OCI-LY1 (cell line): ENCODE results near the gene PCK1.

Experiments used
- H2AFZ ChIP-seq: fragments of 200-600 bp; sonication (generic), shearing (Covaris generic); 2 replicates; pipeline ENCODE4 v1.6.0; 2014; ENCODE audit warnings: antibody characterized with exemption, mild to moderate bottlenecking, low read length
- H3F3A ChIP-seq: fragments of 200-600 bp; sonication (generic), shearing (Covaris generic); 2 replicates; pipeline ENCODE4 v1.6.0; 2014; ENCODE audit warnings: mild to moderate bottlenecking, antibody characterized with exemption, low read length, moderate library complexity; ENCODE audit not compliant: insufficient read depth
- H3K27ac ChIP-seq: fragments of 200-600 bp; sonication (generic); 2 replicates; pipeline ENCODE4 v1.5.1; 2014; ENCODE audit warnings: low read length, mixed run types, mild to moderate bottlenecking, low read depth; ENCODE audit not compliant: poor library complexity, severe bottlenecking
- H3K27me3 ChIP-seq: fragments of 200-600 bp; sonication (generic); 2 replicates; pipeline ENCODE4 v1.6.0; 2014; ENCODE audit warnings: antibody characterized with exemption, mild to moderate bottlenecking, low read length, moderate library complexity; ENCODE audit not compliant: insufficient read depth
- H3K36me3 ChIP-seq: fragments of 200-600 bp; sonication (generic); 2 replicates; pipeline ENCODE4 v1.6.1; 2014; ENCODE audit warnings: mild to moderate bottlenecking, antibody characterized with exemption, low read length, moderate library complexity, mixed read lengths; ENCODE audit not compliant: insufficient read depth
- H3K4me1 ChIP-seq: fragments of 200-600 bp; sonication (generic); 2 replicates; pipeline ENCODE4 v1.5.1; 2014; ENCODE audit warnings: mild to moderate bottlenecking, low read length, moderate library complexity; ENCODE audit not compliant: insufficient read depth, severe bottlenecking
- H3K4me2 ChIP-seq: fragments of 200-600 bp; sonication (generic), shearing (Covaris generic); 2 replicates; pipeline ENCODE4 v1.6.1; 2014; ENCODE audit warnings: low read length
- H3K4me3 ChIP-seq: fragments of 200-600 bp; sonication (generic); 2 replicates; pipeline ENCODE4 v1.5.1; 2014; ENCODE audit warnings: low read length, low read depth, mild to moderate bottlenecking, mixed read lengths; ENCODE audit not compliant: poor library complexity, severe bottlenecking
- H3K79me2 ChIP-seq: fragments of 200-600 bp; shearing (Covaris generic); 2 replicates; pipeline ENCODE4 v1.6.1; 2016; ENCODE audit warnings: mixed run types, low read length, mixed read lengths; ENCODE audit not compliant: insufficient read depth
- H3K9ac ChIP-seq: fragments of 200-600 bp; sonication (generic), shearing (Covaris generic); 2 replicates; pipeline ENCODE4 v1.6.1; 2014; ENCODE audit warnings: mild to moderate bottlenecking, low read length, mixed read lengths
- H3K9me2 ChIP-seq: fragments of 200-600 bp; sonication (generic), shearing (Covaris generic); 2 replicates; pipeline ENCODE4 v1.6.1; 2014; ENCODE audit warnings: low read depth, mild to moderate bottlenecking, low read length, mixed read lengths
- H3K9me3 ChIP-seq: fragments of 200-600 bp; shearing (Covaris generic); 2 replicates; pipeline ENCODE4 v1.6.1; 2014; ENCODE audit warnings: low read length, mixed read lengths
- H4K20me1 ChIP-seq: fragments of 200-600 bp; sonication (generic), shearing (Covaris generic); 2 replicates; pipeline ENCODE4 v1.6.0; 2016; ENCODE audit warnings: mild to moderate bottlenecking, low read length; ENCODE audit not compliant: insufficient read depth
- CTCF ChIP-seq: fragments of 200-600 bp; sonication (generic), shearing (Covaris generic); IDR thresholded peaks from 2 replicates; pipeline ENCODE4 v1.5.1; 2017; ENCODE audit warnings: mild to moderate bottlenecking, antibody characterized with exemption, low read length, moderate library complexity, mixed read lengths
- EZH2 ChIP-seq: fragments of 200-600 bp; sonication (generic), shearing (Covaris generic); IDR thresholded peaks from 2 replicates; pipeline ENCODE4 v1.8.0; 2017; ENCODE audit warnings: borderline replicate concordance, mixed run types, mild to moderate bottlenecking, antibody characterized with exemption, low read length, moderate library complexity, mixed read lengths

Gene PCK1

GRCh38 chr20:57523782-57524181, 37.1 kb upstream of the PCK1 start:
- TF ChIP-seq EZH2 (no peak), CTCF (no peak)
- H3F3A ChIP-seq = no peaks in the 10 kb centered on the region
- H3K9ac ChIP-seq = no peak overlapping the region
- no peaks in the 10 kb centered on the region for H3K79me2 ChIP-seq
- H3K4me1 ChIP-seq = no peaks in the 10 kb centered on the region
- no peaks in the 10 kb centered on the region for H3K36me3 ChIP-seq
- H4K20me1 ChIP-seq = no peaks in the 10 kb centered on the region
- no peaks in the 10 kb centered on the region for H3K9me2 ChIP-seq
- no peaks in the 10 kb centered on the region for H3K27me3 ChIP-seq
- no peak overlapping the region for H3K4me3 ChIP-seq
- H3K27ac ChIP-seq = no peak overlapping the region
- no peak overlapping the region for H2AFZ ChIP-seq
- no peak overlapping the region for H3K4me2 ChIP-seq
- no peaks in the 10 kb centered on the region for H3K9me3 ChIP-seq

GRCh38 chr20:57524511-57525176, 36.3 kb upstream of the PCK1 start, which contains the start of gene CTCFL:
TSS of gene CTCFL (minus strand) at chr20:57525140. CDS start at chr20:57524205, 935 bp downstream.
- no peaks in the 10 kb centered on the region for H3K79me2 ChIP-seq
- no peaks in the 10 kb centered on the region for H3F3A ChIP-seq
- TF ChIP-seq EZH2 (no peak), CTCF (no peak)
- no peak within 1 kb of the TSS for H3K4me2 ChIP-seq
- no peaks in the 10 kb centered on the region for H4K20me1 ChIP-seq
- H3K9ac ChIP-seq = no peak within 1 kb of the TSS
- no peaks in the 10 kb centered on the region for H3K4me1 ChIP-seq
- H3K27ac ChIP-seq = no peak within 1 kb of the TSS
- no peak within 1 kb of the TSS for H2AFZ ChIP-seq
- no peaks in the 10 kb centered on the region for H3K27me3 ChIP-seq
- no peaks in the 10 kb centered on the region for H3K9me2 ChIP-seq
- H3K9me3 ChIP-seq = no peaks in the 10 kb centered on the region
- H3K4me3 ChIP-seq = no peak within 1 kb of the TSS
- H3K36me3 ChIP-seq = no peaks in the 10 kb centered on the region

- Histone ChIP-seq H3K36me3 (no peaks in the 10 kb centered on the region), H3K79me2 (no peaks in the 10 kb centered on the region), H3K27me3 (no peaks in the 10 kb centered on the region), H2AFZ (no peak overlapping the region), H3F3A (no peaks in the 10 kb centered on the region), H3K4me1 (no peaks in the 10 kb centered on the region), H3K9me2 (no peaks in the 10 kb centered on the region), H4K20me1 (no peaks in the 10 kb centered on the region), H3K4me3 (no peak overlapping the region), H3K4me2 (no peak overlapping the region), H3K27ac (no peak overlapping the region), H3K9me3 (no peaks in the 10 kb centered on the region), H3K9ac (no peak overlapping the region)
- TF ChIP-seq EZH2 = no peak
- TF ChIP-seq CTCF = no peak
Measured at GRCh38 chr20:57525328-57526086, 35.4 kb upstream of the PCK1 start.
